Measurements from ENCODE around the gene ADAMTS2. TPM values are rescaled to one million over a fixed set of nuclear protein-coding genes. Genes with fewer than 3 reads are reported as not detected.

Gene ADAMTS2
- total RNA-seq, 4 donors from 2014 or later: 6.0 to 20.9 (median 13.5) TPM

DNA sequence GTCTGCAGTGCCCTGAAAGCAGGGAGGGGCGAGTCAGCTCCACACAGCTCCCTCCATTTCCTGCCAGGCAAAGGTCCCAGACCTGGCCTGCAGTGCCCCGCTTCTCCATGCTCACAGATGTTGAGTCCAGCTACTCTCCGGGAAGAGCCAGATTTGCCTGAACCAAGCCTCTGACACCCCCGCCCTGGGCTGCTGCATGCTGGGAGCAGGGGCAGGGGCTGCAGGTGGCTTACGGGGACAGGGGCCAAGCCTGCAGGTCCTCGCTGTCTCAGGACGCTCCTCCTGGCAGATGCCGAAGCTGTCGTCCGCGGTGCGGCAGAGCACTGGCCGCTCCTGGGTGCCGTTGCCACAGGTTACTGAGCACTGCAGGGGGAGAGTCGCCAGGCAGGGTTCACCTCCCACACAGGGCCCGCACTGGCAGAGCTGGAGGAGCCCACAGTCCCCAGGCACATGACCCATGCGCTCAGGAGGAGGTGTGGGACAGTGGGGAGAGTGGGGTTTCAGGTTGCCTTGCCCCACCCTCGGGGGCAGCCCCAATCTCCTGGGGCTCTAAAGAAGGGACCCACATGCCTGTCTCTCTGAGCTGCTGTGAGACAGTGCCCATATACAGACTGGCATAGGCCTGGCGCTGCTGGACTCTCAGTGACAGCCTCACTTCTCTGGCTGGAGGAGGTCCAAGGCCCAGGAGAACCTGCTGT is 222.7 kb downstream of the ADAMTS2 start:
- TF ChIP-seq, protein P1, sequence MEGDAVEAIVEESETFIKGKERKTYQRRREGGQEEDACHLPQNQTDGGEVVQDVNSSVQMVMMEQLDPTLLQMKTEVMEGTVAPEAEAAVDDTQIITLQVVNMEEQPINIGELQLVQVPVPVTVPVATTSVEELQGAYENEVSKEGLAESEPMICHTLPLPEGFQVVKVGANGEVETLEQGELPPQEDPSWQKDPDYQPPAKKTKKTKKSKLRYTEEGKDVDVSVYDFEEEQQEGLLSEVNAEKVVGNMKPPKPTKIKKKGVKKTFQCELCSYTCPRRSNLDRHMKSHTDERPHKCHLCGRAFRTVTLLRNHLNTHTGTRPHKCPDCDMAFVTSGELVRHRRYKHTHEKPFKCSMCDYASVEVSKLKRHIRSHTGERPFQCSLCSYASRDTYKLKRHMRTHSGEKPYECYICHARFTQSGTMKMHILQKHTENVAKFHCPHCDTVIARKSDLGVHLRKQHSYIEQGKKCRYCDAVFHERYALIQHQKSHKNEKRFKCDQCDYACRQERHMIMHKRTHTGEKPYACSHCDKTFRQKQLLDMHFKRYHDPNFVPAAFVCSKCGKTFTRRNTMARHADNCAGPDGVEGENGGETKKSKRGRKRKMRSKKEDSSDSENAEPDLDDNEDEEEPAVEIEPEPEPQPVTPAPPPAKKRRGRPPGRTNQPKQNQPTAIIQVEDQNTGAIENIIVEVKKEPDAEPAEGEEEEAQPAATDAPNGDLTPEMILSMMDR (IDR thresholded peaks at IDR 0.05): no peak
- TF ChIP-seq EP300 (IDR thresholded peaks at IDR 0.05; ENCODE audit: low read depth): no peak
- TF ChIP-seq POLR2A (IDR thresholded peaks at IDR 0.05): no peak
- TF ChIP-seq POLR2AphosphoS5 (IDR thresholded peaks at IDR 0.05): no peak
- no peak overlapping the region for H3K4me3 ChIP-seq
- no peaks in the 10 kb centered on the region for H3K27me3 ChIP-seq
- 95% methylated on average over 18 of the region's 19 CpGs; no CpG with 5 or more reads in 1 of the 2 donors for WGBS, 2 donors (ENCODE audit: low coverage in 1 of 2)
- DNase-seq: no peak
- H3K9me3 ChIP-seq: no peaks in the 10 kb centered on the region
- intact Hi-C loops (cut with DNase I; ENCODE audit: low total_unique reads) (no loop called here), in situ Hi-C loops (cut with MboI; ENCODE audit: low pct_ligation_motif_present in 1 of 4, low pct_unique_long_range_greater_than_20kb in 1 of 4, low sequenced_read_pairs in 3 of 4) (no loop called here)
- H3K36me3 ChIP-seq: no peaks in the 10 kb centered on the region
- H3K27ac ChIP-seq: no peak overlapping the region
- H3K4me1 ChIP-seq: no peaks in the 10 kb centered on the region

DNA sequence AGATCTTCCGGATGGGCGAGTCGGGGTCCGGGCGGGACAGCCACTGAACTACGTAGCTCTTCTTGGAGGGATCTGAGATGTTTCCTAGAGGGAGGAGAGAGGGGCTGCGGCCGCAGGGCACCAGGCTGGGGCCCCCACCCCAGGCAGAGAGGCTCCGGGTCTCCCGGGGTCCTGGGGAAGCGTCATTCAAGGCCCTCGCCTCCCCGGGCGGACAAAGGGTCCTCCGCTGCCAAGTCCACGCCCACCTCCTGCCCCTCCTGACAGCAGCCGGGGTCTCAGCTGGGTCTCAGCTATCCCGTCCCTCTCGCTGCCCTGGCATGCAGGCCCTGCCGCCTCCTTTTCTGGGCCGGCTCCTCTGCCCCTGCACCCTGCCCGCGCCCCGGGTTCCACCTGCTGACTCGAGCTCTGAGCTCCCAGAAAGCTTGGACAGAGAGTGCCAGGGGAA is 223.6 kb downstream of the ADAMTS2 start:
- Histone ChIP-seq H3K4me1 (no peaks in the 10 kb centered on the region), H3K9me3 (no peaks in the 10 kb centered on the region), H3K36me3 (no peaks in the 10 kb centered on the region), H3K27ac (no peak overlapping the region), H3K27me3 (no peaks in the 10 kb centered on the region), H3K4me3 (no peak overlapping the region)
- TF ChIP-seq POLR2A (IDR thresholded peaks at IDR 0.05): no peak
- TF ChIP-seq EP300 (IDR thresholded peaks at IDR 0.05; ENCODE audit: low read depth): no peak
- TF ChIP-seq POLR2AphosphoS5 (IDR thresholded peaks at IDR 0.05): no peak
- TF ChIP-seq, protein P1 (IDR thresholded peaks at IDR 0.05): no peak
- in situ Hi-C loops (cut with MboI; ENCODE audit: low pct_ligation_motif_present in 1 of 4, low pct_unique_long_range_greater_than_20kb in 1 of 4, low sequenced_read_pairs in 3 of 4): no loop called here
- intact Hi-C loops (cut with DNase I; ENCODE audit: low total_unique reads): no loop called here
- DNase-seq: no peak
- WGBS, 2 donors (ENCODE audit: low coverage in 1 of 2): 90% methylated on average over 25 of the region's 25 CpGs; no CpG with 5 or more reads in 1 of the 2 donors

DNA sequence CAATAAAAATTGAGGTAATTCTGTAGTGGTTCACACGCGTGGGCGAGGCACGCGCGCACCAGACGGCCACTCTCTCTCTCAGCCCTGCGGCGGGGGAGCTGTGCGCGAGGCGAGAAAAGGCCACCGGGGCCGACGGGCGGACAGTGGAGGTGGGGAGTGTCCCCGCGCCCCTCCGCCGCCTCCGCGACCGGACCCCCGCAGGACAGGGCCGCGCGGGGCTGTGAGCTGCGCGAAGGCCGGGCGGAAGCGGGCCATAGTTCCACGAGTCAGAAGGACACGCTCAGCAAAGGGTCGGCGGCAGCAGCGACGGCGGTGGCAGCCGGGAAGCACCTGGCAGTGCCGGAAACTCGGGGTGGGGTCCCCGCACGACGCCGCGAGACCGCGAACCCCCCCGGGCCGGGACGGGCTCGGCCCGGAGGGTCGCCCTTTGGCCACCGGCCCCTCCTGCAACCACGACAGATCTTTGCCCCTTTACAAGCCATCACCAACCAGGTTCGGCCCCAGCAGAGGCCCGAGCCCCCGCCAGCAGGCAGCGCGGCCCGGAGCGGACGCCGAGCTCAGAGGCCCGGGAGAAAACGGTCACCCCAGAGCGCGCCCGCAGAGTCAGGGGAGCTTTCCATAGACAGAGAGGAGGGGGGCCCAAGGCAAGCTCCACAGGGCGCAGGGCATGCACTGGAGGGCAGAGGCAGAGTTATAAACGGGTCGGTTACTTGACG is 224.2 kb downstream of the ADAMTS2 start:
- intact Hi-C loops (cut with DNase I; ENCODE audit: low total_unique reads): no loop called here
- 95 to 97% methylated on average over 24 to 75 of the region's 75 CpGs for WGBS, 2 donors (ENCODE audit: low coverage in 1 of 2)
- Histone ChIP-seq H3K4me1 (no peaks in the 10 kb centered on the region), H3K9me3 (no peaks in the 10 kb centered on the region), H3K36me3 (no peaks in the 10 kb centered on the region), H3K27me3 (no peaks in the 10 kb centered on the region), H3K27ac (no peak overlapping the region), H3K4me3 (no peak overlapping the region)
- in situ Hi-C loops (cut with MboI; ENCODE audit: low pct_ligation_motif_present in 1 of 4, low pct_unique_long_range_greater_than_20kb in 1 of 4, low sequenced_read_pairs in 3 of 4): no loop called here
- TF ChIP-seq EP300 (IDR thresholded peaks at IDR 0.05; ENCODE audit: low read depth): no peak
- TF ChIP-seq, protein P1 (IDR thresholded peaks at IDR 0.05): no peak
- TF ChIP-seq POLR2A (IDR thresholded peaks at IDR 0.05): no peak
- TF ChIP-seq POLR2AphosphoS5 (IDR thresholded peaks at IDR 0.05): no peak
- DNase-seq: no peak

DNA sequence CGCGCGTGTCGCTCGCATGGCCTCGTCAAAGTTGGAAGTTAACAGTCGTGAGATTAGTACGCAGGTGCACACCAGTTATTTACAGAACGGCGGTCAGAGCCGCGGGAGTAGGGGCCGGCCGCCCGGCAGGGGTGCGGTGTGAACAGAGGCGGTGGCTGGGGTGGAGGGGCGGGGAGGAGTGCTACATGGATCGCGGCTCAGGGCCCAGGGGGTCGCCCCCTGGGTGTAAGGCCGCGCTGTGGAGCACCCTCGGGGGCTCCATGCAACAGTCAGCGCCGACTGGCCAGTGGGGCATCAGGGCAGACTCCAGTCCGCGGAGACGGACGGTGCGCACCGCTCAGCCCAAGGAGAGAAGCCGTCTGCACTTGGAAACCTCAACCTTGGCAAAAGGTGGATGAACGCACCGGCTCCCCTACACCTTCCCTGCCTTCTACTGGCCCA is 224.8 kb downstream of the ADAMTS2 start:
- H3K4me1 ChIP-seq: no peaks in the 10 kb centered on the region
- H3K27ac ChIP-seq: no peak overlapping the region
- H3K4me3 ChIP-seq: no peak overlapping the region
- peaks cover 0 to 4% of the 10 kb centered on the region in 2 donors for H3K9me3 ChIP-seq
- TF ChIP-seq POLR2A (IDR thresholded peaks at IDR 0.05) (no peak), EP300 (IDR thresholded peaks at IDR 0.05; ENCODE audit: low read depth) (no peak), POLR2AphosphoS5 (IDR thresholded peaks at IDR 0.05) (no peak)
- TF ChIP-seq, protein P1 (IDR thresholded peaks at IDR 0.05): no peak
- no peak for DNase-seq
- no peaks in the 10 kb centered on the region for H3K27me3 ChIP-seq
- 96 to 97% methylated on average over 11 to 35 of the region's 35 CpGs for WGBS, 2 donors (ENCODE audit: low coverage in 1 of 2)
- intact Hi-C loops (cut with DNase I; ENCODE audit: low total_unique reads): no loop called here
- in situ Hi-C loops (cut with MboI; ENCODE audit: low pct_ligation_motif_present in 1 of 4, low pct_unique_long_range_greater_than_20kb in 1 of 4, low sequenced_read_pairs in 3 of 4): no loop called here
- H3K36me3 ChIP-seq: no peaks in the 10 kb centered on the region

Data from transverse colon (tissue), 4 donors.